Kidney (tissue), 14 donors: ENCODE data around the gene TENM4. TPM values are rescaled to one million over a fixed set of nuclear protein-coding genes. Genes with fewer than 3 reads are reported as not detected.

Experiments
- DNase-seq, 5 donors: peaks; one replicate each; pipeline ENCODE4 v3.0.0-alpha.2; 2013 to 2020
- FAIRE-seq: peaks from 2 replicates; lab custom pipeline; 2012; peaks lifted over from hg19 to GRCh38; lab: Jason Lieb, UNC
- H3K27ac ChIP-seq, 2 donors: one replicate each; pipeline ENCODE4 v1.7.0; 2013; ENCODE audit warnings: low read depth in 2 of 2, low read length in 2 of 2, inconsistent platforms in 1 of 2
- H3K27me3 ChIP-seq: one replicate; pipeline ENCODE4 v1.7.1; 2013; ENCODE audit warnings: low read length, inconsistent platforms; ENCODE audit not compliant: control insufficient read depth, insufficient read depth
- H3K36me3 ChIP-seq, 3 donors: one replicate each; pipeline versions ENCODE4 v1.7.0 to v1.7.1; 2013; ENCODE audit warnings: low read length in 3 of 3, control low read depth in 1 of 3, inconsistent platforms in 1 of 3; ENCODE audit not compliant: insufficient read depth in 3 of 3, control insufficient read depth in 2 of 3
- H3K4me1 ChIP-seq, 3 donors: one replicate each; pipeline versions ENCODE4 v1.7.0 to v1.7.1; 2013; ENCODE audit warnings: low read length in 3 of 3, inconsistent platforms in 1 of 3, low read depth in 1 of 3; ENCODE audit not compliant: control insufficient read depth in 2 of 3, insufficient read depth in 2 of 3
- H3K4me3 ChIP-seq, 3 donors: one replicate each; pipeline versions ENCODE4 v1.7.0 to v1.8.1; 2013; ENCODE audit warnings: low read length in 3 of 3, control low read depth in 1 of 3, inconsistent platforms in 1 of 3
- H3K9ac ChIP-seq, 3 donors: one replicate each; pipeline versions ENCODE4 v1.7.0 to v1.7.1; 2013; ENCODE audit warnings: low read length in 3 of 3, control low read depth in 1 of 3, inconsistent platforms in 1 of 3
- H3K9me3 ChIP-seq, 3 donors: one replicate each; pipeline versions ENCODE4 v1.7.0 to v1.7.1; 2013; ENCODE audit warnings: low read length in 3 of 3, control low read depth in 1 of 3, inconsistent platforms in 1 of 3; ENCODE audit not compliant: control insufficient read depth in 2 of 3, insufficient read depth in 1 of 3
- CTCF ChIP-seq: IDR thresholded peaks from 3 replicates; pipeline ENCODE4 v1.5.1; 2012; ENCODE audit warnings: mild to moderate bottlenecking, moderate library complexity, borderline replicate concordance; ENCODE audit not compliant: insufficient read depth; ENCODE audit errors: extremely low read depth
- intact Hi-C: fragments of 100-400 bp; cut with DNase I; formaldehyde crosslinking; loops from one replicate; pipeline ENCODE4 v1.11.1; 2022
- polyA plus RNA-seq: library from polyadenylated mRNA; stranded (reverse); fragments of 350-450 nt; fragmentation: Illumina TruSeq; extraction: RNeasy Lipid Tissue Mini Kit (QIAGEN cat#74804); gene quantifications from one replicate; pipeline ENCODE4 v1.2.3, GENCODE V29; 2014; ENCODE audit warnings: low read depth, low replicate concordance; ENCODE audit not compliant: insufficient read depth
- total RNA-seq: library from RNA; stranded (reverse); fragmentation: NEBNext Ultra II Directional; extraction: Animal tissue kit (Norgen Biotek cat#: 25700); gene quantifications from one replicate; pipeline ENCODE4 v1.2.1, GENCODE V29; 2021
- donor health status: control.
- donor health status: control.
- donor health status: control.
- donor health status: control.
- donor health status: control.
- donor health status: DM: yes; HTN: yes; CAD: no.
- donor health status: Normal renal cell carcinoma (clear cell type).

Gene TENM4
- total and polyA plus RNA-seq, 2 donors from 2014 or later = 0.34 to 31.0 TPM

- Histone ChIP-seq H3K27ac (no peak overlapping the region), H3K4me1 (no peaks in the 10 kb centered on the region), H3K36me3 (no peaks in the 10 kb centered on the region), H3K4me3 (no peak overlapping the region), H3K27me3 (no peaks in the 10 kb centered on the region), H3K9ac (no peak overlapping the region), H3K9me3 (no peaks in the 10 kb centered on the region)
- FAIRE-seq (no peak), DNase-seq (no peak)
- intact Hi-C loops = no loop called here
- TF ChIP-seq CTCF = no peak
These were observed 10.6 kb downstream of the TENM4 start for GRCh38 chr11:79430280-79430679.

- Histone ChIP-seq H3K4me3 (no peak overlapping the region), H3K9ac (no peak overlapping the region), H3K36me3 (no peaks in the 10 kb centered on the region), H3K27ac (no peak overlapping the region), H3K27me3 (no peaks in the 10 kb centered on the region), H3K9me3 (no peaks in the 10 kb centered on the region), H3K4me1 (no peaks in the 10 kb centered on the region)
- intact Hi-C loops = no loop called here
- TF ChIP-seq CTCF = no peak
- DNase-seq (no peak), FAIRE-seq (no peak)
These were observed 12.4 kb downstream of the TENM4 start for GRCh38 chr11:79428406-79428805.

GRCh38 chr11:79427611-79428327 is 13.1 kb downstream of the TENM4 start:
- H3K36me3 ChIP-seq = no peaks in the 10 kb centered on the region
- no peaks in the 10 kb centered on the region for H3K4me1 ChIP-seq
- DNase-seq = no peak
- no peak for TF ChIP-seq CTCF
- no peak overlapping the region for H3K4me3 ChIP-seq
- no peak overlapping the region for H3K27ac ChIP-seq
- no peak overlapping the region for H3K9ac ChIP-seq
- no peak for FAIRE-seq
- no peaks in the 10 kb centered on the region for H3K9me3 ChIP-seq
- no peaks in the 10 kb centered on the region for H3K27me3 ChIP-seq
- intact Hi-C loops = no loop called here
